Activated T-helper 2 cell treated with anti-CD3 and anti-CD28 coated beads, Interferon-gamma antibody, Interleukin-2, Interleukin-4, amounts not matched to agents 10 μg/mL and 5 μg/mL and 100 μg/mL, durations not matched to agents 14 hours and 24 hours and 36 hours (primary cell): ENCODE data around the gene FCRL1. TPM values are rescaled to one million over a fixed set of nuclear protein-coding genes. Genes with fewer than 3 reads are reported as not detected.

Experiments used
- DNase-seq: peaks from one replicate; pipeline ENCODE4 v3.0.0; 2021; ENCODE audit warnings: low spot score
- H3K27ac Mint-ChIP-seq: one replicate; pipeline ENCODE4 v1.8.0; 2021; ENCODE audit warnings: mixed read lengths
- H3K27me3 Mint-ChIP-seq: one replicate; pipeline ENCODE4 v1.8.0; 2021; ENCODE audit warnings: low read depth, mixed read lengths
- H3K36me3 Mint-ChIP-seq: one replicate; pipeline ENCODE4 v1.8.0; 2021; ENCODE audit warnings: low read depth, mixed read lengths
- H3K4me1 Mint-ChIP-seq: one replicate; pipeline ENCODE4 v1.8.0; 2021; ENCODE audit warnings: low read depth, mixed read lengths
- H3K4me3 Mint-ChIP-seq: one replicate; pipeline ENCODE4 v1.8.0; 2021; ENCODE audit warnings: low read depth, mild to moderate bottlenecking, moderate library complexity, mixed read lengths
- H3K9me3 Mint-ChIP-seq: one replicate; pipeline ENCODE4 v1.8.0; 2021; ENCODE audit warnings: mixed read lengths
- intact Hi-C: fragments of 100-400 bp; cut with micrococcal nuclease; formaldehyde crosslinking; loops from one replicate; pipeline ENCODE4 v1.15.1; 2023
- total RNA-seq: library from RNA; stranded (reverse); gene quantifications from 2 replicates; pipeline ENCODE4 v1.2.3, GENCODE V29; 2022

Gene FCRL1
- total RNA-seq, 1 donor from 2014 or later: not detected

DNA sequence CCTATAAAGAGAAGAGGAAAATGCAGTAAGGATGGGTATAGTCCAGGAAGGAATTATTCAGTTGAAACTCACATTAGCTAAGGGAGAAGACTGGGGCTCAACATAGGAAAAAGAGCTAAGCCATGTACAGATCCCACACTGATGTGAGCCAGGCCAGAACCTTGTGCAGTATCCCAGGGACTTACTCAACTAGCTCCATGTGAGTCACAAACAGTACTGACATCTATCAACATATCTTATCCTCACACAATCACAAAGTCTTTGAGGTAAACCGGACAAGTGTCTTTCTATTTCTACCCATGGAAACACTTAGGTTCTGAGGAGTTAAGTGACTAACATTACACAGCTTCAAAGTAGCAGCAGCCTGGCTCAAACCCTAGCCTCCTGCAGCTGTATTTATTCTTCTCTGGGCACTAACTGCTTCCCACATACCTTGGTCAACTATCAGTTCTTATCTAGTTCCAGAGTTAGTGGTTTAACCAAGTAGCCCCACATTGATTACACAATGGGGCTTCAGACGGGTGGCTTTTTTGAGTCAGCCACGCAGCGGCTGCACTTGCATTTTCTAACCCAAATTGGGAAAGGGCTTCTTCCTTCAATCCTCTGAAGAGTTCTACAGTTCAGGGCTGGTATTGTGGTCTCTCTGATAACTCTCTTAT is 12.2 kb upstream of the FCRL1 start:
- Mint-ChIP-seq H3K27ac (no peak overlapping the region), H3K36me3 (no peaks in the 10 kb centered on the region), H3K27me3 (peaks cover 5% of the 10 kb centered on the region), H3K9me3 (no peaks in the 10 kb centered on the region), H3K4me1 (peaks cover 2% of the 10 kb centered on the region), H3K4me3 (no peak overlapping the region)
- DNase-seq: no peak
- intact Hi-C loops: no loop called here

GRCh38 chr1:157830887-157831286 is 11.0 kb upstream of the FCRL1 start:
- Mint-ChIP-seq H3K36me3 (no peaks in the 10 kb centered on the region), H3K9me3 (no peaks in the 10 kb centered on the region), H3K4me3 (no peak overlapping the region), H3K27me3 (peaks cover 5% of the 10 kb centered on the region), H3K4me1 (peaks cover 2% of the 10 kb centered on the region), H3K27ac (no peak overlapping the region)
- intact Hi-C loops: no loop called here
- DNase-seq: no peak

DNA sequence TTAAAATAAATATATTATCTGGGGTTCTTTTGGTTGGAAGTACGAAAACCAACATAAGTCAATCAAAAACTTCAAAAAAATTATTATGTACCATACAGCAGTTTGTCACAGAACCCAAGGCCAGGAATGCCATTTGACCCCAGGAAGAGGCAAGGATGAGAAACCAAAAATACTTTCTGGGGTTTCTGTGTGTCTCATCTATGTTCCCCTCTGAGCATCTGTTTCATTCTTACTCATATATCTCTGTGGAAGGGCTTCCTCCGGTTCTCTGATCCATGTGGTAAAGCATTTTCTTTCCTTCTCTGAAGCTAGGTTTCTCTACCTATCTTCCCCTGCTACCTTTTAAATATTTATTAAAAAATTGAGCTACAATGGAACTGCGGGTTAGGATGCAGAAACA is 9.8 kb upstream of the FCRL1 start:
- H3K4me1 Mint-ChIP-seq: peaks cover 2% of the 10 kb centered on the region
- DNase-seq: no peak
- intact Hi-C loops: no loop called here
- H3K36me3 Mint-ChIP-seq: no peaks in the 10 kb centered on the region
- H3K27ac Mint-ChIP-seq: no peak overlapping the region
- H3K27me3 Mint-ChIP-seq: peaks cover 2% of the 10 kb centered on the region
- H3K4me3 Mint-ChIP-seq: no peak overlapping the region
- no peaks in the 10 kb centered on the region for H3K9me3 Mint-ChIP-seq

DNA sequence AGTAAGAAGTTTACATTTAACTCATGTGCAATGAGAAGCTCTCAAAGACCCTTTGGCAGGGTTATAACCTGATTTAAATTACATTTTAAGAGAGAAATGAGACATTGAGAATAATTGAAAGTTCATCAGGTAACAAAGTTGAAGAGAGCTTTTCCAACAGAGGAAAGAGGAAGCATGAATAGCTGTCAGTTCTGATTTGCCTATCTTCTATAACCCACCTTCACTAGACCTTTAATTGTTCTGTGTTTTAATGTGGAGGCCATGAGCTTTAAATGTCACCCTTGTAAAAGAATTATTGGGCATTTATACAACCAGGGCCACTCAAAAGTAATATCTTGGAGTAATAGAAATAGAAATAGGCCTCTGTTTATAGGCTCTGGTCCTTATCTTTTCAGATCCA is 9.3 kb upstream of the FCRL1 start:
- DNase-seq: no peak
- peaks cover 2% of the 10 kb centered on the region for H3K4me1 Mint-ChIP-seq
- H3K9me3 Mint-ChIP-seq: no peaks in the 10 kb centered on the region
- H3K4me3 Mint-ChIP-seq: no peak overlapping the region
- intact Hi-C loops: no loop called here
- H3K27ac Mint-ChIP-seq: no peak overlapping the region
- peaks cover 2% of the 10 kb centered on the region for H3K27me3 Mint-ChIP-seq
- H3K36me3 Mint-ChIP-seq: no peaks in the 10 kb centered on the region

- Mint-ChIP-seq H3K4me3 (no peak overlapping the region), H3K27ac (no peak overlapping the region), H3K4me1 (no peaks in the 10 kb centered on the region), H3K27me3 (no peaks in the 10 kb centered on the region), H3K9me3 (no peaks in the 10 kb centered on the region), H3K36me3 (no peaks in the 10 kb centered on the region)
- DNase-seq: no peak
- intact Hi-C loops: no loop called here
Observed at GRCh38 chr1:157820299-157820698, 379 bp upstream of the FCRL1 start.

- no peak overlapping the region for H3K27ac Mint-ChIP-seq
- intact Hi-C loops: no loop called here
- no peaks in the 10 kb centered on the region for H3K36me3 Mint-ChIP-seq
Observed at GRCh38 chr1:157819215-157819614, 705 bp downstream of the FCRL1 start.

DNA sequence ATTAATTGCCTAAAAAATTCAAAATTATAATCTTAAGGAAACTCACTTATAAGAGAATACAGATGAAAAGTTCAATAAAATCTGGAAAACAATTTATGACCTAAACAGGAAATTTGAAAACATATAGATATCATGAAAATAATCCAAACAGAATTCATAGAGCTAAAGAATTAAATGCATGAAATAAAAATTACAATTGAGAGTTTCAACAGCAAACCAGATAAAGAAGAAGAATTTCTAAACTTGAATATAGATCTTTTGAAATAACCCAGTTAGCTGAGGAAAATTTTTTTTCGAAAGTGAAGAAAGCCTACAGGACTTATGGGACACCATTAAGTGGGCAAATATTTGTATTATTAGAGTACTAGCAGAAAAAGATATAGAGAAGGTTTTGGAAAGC is 6.7 kb downstream of the FCRL1 start:
- Mint-ChIP-seq H3K36me3 (no peaks in the 10 kb centered on the region), H3K4me3 (no peak overlapping the region), H3K9me3 (peaks cover 22% of the 10 kb centered on the region), H3K27ac (no peak overlapping the region), H3K27me3 (no peaks in the 10 kb centered on the region), H3K4me1 (no peaks in the 10 kb centered on the region)
- no peak for DNase-seq
- intact Hi-C loops: no loop called here

More at GRCh38 chr1:157819215-157819614, 705 bp downstream of the FCRL1 start:
- H3K27me3 Mint-ChIP-seq: no peaks in the 10 kb centered on the region
- no peak overlapping the region for H3K4me3 Mint-ChIP-seq
- DNase-seq: no peak
- no peaks in the 10 kb centered on the region for H3K4me1 Mint-ChIP-seq
- peaks cover 6% of the 10 kb centered on the region for H3K9me3 Mint-ChIP-seq

- intact Hi-C loops: no loop called here
- Mint-ChIP-seq H3K27ac (no peak overlapping the region), H3K36me3 (no peaks in the 10 kb centered on the region), H3K9me3 (no peaks in the 10 kb centered on the region), H3K4me1 (no peaks in the 10 kb centered on the region), H3K27me3 (no peaks in the 10 kb centered on the region), H3K4me3 (no peak overlapping the region)
- DNase-seq: no peak
Observed at GRCh38 chr1:157806431-157807149, 13.3 kb downstream of the FCRL1 start.

GRCh38 chr1:157803851-157804250 is 16.1 kb downstream of the FCRL1 start:
- no peaks in the 10 kb centered on the region for H3K9me3 Mint-ChIP-seq
- no peak overlapping the region for H3K27ac Mint-ChIP-seq
- DNase-seq: no peak
- H3K36me3 Mint-ChIP-seq: no peaks in the 10 kb centered on the region
- H3K27me3 Mint-ChIP-seq: no peaks in the 10 kb centered on the region
- intact Hi-C loops: no loop called here
- H3K4me1 Mint-ChIP-seq: no peaks in the 10 kb centered on the region
- no peak overlapping the region for H3K4me3 Mint-ChIP-seq

DNA sequence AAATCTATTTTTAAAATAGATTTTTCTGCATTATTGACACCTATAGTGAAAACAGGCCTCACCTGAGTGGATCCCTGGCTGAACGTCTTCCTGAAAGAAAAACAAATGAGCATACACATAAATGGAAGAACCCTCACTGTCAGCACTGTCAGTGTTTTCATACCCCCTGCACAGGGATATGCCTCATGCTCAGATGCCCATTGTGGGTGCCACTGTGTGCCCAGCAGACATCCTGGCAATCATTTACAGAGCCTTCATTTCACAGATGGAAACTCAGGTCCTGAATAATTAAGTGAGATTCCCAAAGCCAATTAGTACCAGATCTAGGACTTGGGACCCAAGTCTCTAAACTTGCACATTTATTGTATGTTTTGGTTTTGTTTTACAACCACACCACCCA is 19.9 kb downstream of the FCRL1 start:
- H3K4me3 Mint-ChIP-seq: no peak overlapping the region
- intact Hi-C loops: no loop called here
- no peak overlapping the region for H3K27ac Mint-ChIP-seq
- no peak for DNase-seq
- no peaks in the 10 kb centered on the region for H3K36me3 Mint-ChIP-seq
- H3K27me3 Mint-ChIP-seq: no peaks in the 10 kb centered on the region
- no peaks in the 10 kb centered on the region for H3K4me1 Mint-ChIP-seq
- no peaks in the 10 kb centered on the region for H3K9me3 Mint-ChIP-seq

- H3K4me3 Mint-ChIP-seq: no peak overlapping the region
- peaks cover 10% of the 10 kb centered on the region for H3K9me3 Mint-ChIP-seq
- intact Hi-C loops: no loop called here
- H3K27me3 Mint-ChIP-seq: no peaks in the 10 kb centered on the region
- H3K36me3 Mint-ChIP-seq: no peaks in the 10 kb centered on the region
- DNase-seq: no peak
- H3K27ac Mint-ChIP-seq: no peak overlapping the region
- no peaks in the 10 kb centered on the region for H3K4me1 Mint-ChIP-seq
Observed at GRCh38 chr1:157798211-157798610, 21.7 kb downstream of the FCRL1 start.

GRCh38 chr1:157785248-157785647 is 34.7 kb downstream of the FCRL1 start:
- DNase-seq: no peak
- Mint-ChIP-seq H3K4me1 (no peaks in the 10 kb centered on the region), H3K27ac (no peak overlapping the region), H3K9me3 (no peaks in the 10 kb centered on the region), H3K4me3 (no peak overlapping the region), H3K36me3 (no peaks in the 10 kb centered on the region), H3K27me3 (no peaks in the 10 kb centered on the region)
- intact Hi-C loops: no loop called here

DNA sequence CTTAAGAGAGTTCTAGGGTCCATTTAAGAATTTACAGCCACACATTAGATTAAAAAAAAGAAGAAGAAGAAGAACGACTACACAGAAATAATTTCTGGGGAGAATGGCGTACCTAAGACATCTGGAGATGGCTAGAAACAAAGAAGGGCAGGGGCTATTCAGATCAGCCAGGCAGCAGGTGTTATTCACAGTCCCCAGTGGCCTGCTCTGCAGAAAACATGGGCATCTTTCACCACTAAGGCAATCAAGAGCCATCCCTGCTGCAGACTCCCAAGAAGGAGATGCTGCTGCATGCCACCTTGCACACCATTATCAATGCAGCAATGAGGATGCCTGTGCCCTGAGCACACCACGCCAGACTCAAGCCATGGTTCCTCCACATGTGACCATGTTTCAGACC is 35.1 kb downstream of the FCRL1 start:
- no peaks in the 10 kb centered on the region for H3K9me3 Mint-ChIP-seq
- H3K4me1 Mint-ChIP-seq: no peaks in the 10 kb centered on the region
- intact Hi-C loops: no loop called here
- H3K36me3 Mint-ChIP-seq: no peaks in the 10 kb centered on the region
- H3K4me3 Mint-ChIP-seq: no peak overlapping the region
- no peak overlapping the region for H3K27ac Mint-ChIP-seq
- no peak for DNase-seq
- H3K27me3 Mint-ChIP-seq: no peaks in the 10 kb centered on the region
